GM19238 (cell line): ENCODE results near the gene SHBG.
A peak's percentile ranks its signal among the peaks of the same experiment; 100 is the strongest.

Experiments used
- DNase-seq: peaks from one replicate; pipeline ENCODE4 v3.0.0; 2011; ENCODE audit warnings: low spot score; ENCODE audit not compliant: insufficient read length

SHBG gene

GRCh38 chr17:7646457-7646856, 16.5 kb downstream of the SHBG start:
- DNase-seq, result no peak

GRCh38 chr17:7647018-7647417, 17.1 kb downstream of the SHBG start:
- DNase-seq, result no peak

GRCh38 chr17:7650509-7651096, 20.7 kb downstream of the SHBG start, which contains the start of gene ATP1B2:
Gene ATP1B2 (plus strand): TSS chr17:7650926. CDS start chr17:7651519, 593 bp downstream.
- peak; percentile 61 for DNase-seq

- no peak for DNase-seq
Observed at GRCh38 chr17:7651097-7651664, 21.2 kb downstream of the SHBG start.

- DNase-seq, result no peak
Observed at GRCh38 chr17:7651665-7652387, 21.9 kb downstream of the SHBG start.

- DNase-seq, result no peak
Observed at GRCh38 chr17:7652388-7653356, 22.7 kb downstream of the SHBG start.

GRCh38 chr17:7654832-7655540, 25.1 kb downstream of the SHBG start:
- DNase-seq, result no peak

- DNase-seq, result no peak
Observed at GRCh38 chr17:7655541-7655840, 25.6 kb downstream of the SHBG start.

- DNase-seq, result no peak
Observed at GRCh38 chr17:7656958-7657609, 27.1 kb downstream of the SHBG start.

GRCh38 chr17:7667656-7668406, 37.9 kb downstream of the SHBG start:
- DNase-seq, result no peak

- DNase-seq, result no peak
Observed at GRCh38 chr17:7668482-7668881, 38.5 kb downstream of the SHBG start.

- DNase-seq, result no peak
Observed at GRCh38 chr17:7673239-7673638, 43.3 kb downstream of the SHBG start.

GRCh38 chr17:7674934-7675333, 45.0 kb downstream of the SHBG start:
- no peak for DNase-seq

- no peak for DNase-seq
Observed at GRCh38 chr17:7676533-7676932, 46.6 kb downstream of the SHBG start.

GRCh38 chr17:7677388-7678067, 47.6 kb downstream of the SHBG start:
- DNase-seq, result no peak
